Mononuclear cell (primary cell): Measurements from ENCODE around the gene ATPAF2. TPM values are rescaled to one million over a fixed set of nuclear protein-coding genes. Genes with fewer than 3 reads are reported as not detected.

Source experiments
- H3K27me3 ChIP-seq: 2 replicates; pipeline ENCODE4 v1.6.0; 2011; ENCODE audit warnings: low read length, control low read depth; ENCODE audit not compliant: insufficient read depth
- H3K4me1 ChIP-seq: 2 replicates; pipeline ENCODE4 v1.5.1; 2011; ENCODE audit warnings: mild to moderate bottlenecking, low read length, control low read depth; ENCODE audit not compliant: insufficient read depth
- H3K4me3 ChIP-seq: 2 replicates; pipeline ENCODE4 v1.5.1; 2011; ENCODE audit warnings: mild to moderate bottlenecking, low read length, moderate library complexity
- H3K9me3 ChIP-seq: 2 replicates; pipeline ENCODE4 v1.5.1; 2011; ENCODE audit warnings: low read depth, mild to moderate bottlenecking, control low read depth, low read length
- total RNA-seq: library from RNA; depleted of rRNA; stranded (reverse); fragments of >200 nt; gene quantifications from one replicate; pipeline ENCODE4 v1.2.3, GENCODE V29; 2012

Gene ATPAF2
- total RNA-seq, 1 donor, result 19.9 TPM

DNA sequence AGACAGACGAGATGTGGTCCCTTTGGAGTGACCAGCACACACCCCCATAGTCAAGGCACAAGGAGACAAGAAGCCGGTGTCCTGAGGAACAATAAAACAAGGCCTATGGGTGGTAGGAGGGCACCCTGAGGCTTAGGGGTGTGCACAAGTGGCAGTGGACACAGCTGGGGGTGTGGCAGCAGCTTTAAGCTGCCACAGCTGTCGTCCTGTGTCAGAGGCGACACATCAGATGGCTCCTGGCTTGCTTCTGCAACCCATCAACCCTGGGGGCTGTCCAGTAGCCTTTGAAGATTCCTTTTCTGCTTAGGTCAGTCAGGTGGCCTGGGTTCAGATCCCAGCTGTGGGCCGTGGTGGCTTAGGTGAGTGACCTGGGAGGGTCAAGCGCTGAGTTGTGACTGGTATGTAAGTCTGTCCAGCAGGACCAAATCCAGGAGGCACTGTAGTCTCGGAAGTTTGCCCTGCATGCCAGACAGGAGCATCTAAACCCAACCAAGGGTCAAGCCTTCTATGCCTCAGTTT is 50.5 kb downstream of the ATPAF2 start:
- Histone ChIP-seq H3K4me1 (no peaks in the 10 kb centered on the region), H3K27me3 (no peaks in the 10 kb centered on the region), H3K9me3 (no peaks in the 10 kb centered on the region), H3K4me3 (no peak overlapping the region)

DNA sequence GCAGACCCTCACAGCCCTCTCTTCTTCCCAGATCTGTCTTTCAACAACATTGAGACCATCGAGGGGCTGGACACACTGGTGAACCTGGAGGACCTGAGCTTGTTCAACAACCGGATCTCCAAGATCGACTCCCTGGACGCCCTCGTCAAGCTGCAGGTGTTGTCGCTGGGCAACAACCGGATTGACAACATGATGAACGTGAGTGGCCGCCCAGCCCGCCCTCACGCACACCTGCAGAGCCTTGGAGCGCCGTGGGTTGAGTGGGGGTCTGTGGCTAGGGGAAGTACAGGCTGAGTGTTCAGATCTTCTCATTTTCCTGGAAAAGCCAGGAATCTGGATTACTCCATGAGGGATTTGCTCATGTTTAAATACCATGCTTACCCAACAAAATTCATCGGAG is 51.1 kb downstream of the ATPAF2 start:
- Histone ChIP-seq H3K27me3 (no peaks in the 10 kb centered on the region), H3K4me3 (no peak overlapping the region), H3K4me1 (no peaks in the 10 kb centered on the region), H3K9me3 (no peaks in the 10 kb centered on the region)

DNA sequence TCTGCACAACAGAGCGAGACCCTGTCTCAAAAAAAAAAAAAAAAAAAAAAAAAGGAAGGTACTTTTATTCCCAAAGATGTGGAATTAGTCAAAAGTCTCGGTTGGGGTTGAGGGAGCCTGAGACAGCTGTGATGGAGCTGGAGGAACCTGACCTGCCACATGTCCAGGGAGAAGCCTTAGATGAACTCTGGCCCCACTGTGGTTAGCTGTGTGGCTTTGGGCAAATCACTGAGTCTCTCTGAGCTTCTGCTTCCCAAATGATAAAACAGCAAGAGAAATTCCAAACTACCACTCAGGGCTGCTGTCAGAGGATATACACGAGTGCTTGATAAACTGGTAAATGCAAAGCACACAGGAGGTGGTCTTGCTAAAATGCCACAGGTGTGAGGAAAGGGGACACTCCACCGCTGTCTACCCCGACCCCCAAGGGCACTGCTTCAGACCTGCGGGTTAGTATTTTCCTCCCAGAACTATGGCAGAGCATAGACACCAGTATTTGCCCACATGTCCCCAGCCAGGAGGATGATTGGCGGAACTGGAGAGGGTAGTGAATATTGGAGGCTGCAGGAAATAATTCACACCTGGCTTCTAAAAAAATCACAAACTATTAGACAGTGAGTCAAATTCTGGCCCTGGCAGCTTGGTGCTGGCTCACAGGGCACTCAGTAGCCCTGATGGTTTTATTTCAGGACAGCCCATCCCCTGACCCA is 51.6 kb downstream of the ATPAF2 start:
- no peaks in the 10 kb centered on the region for H3K27me3 ChIP-seq
- H3K9me3 ChIP-seq, result no peaks in the 10 kb centered on the region
- H3K4me1 ChIP-seq, result no peaks in the 10 kb centered on the region
- H3K4me3 ChIP-seq, result no peak overlapping the region

DNA sequence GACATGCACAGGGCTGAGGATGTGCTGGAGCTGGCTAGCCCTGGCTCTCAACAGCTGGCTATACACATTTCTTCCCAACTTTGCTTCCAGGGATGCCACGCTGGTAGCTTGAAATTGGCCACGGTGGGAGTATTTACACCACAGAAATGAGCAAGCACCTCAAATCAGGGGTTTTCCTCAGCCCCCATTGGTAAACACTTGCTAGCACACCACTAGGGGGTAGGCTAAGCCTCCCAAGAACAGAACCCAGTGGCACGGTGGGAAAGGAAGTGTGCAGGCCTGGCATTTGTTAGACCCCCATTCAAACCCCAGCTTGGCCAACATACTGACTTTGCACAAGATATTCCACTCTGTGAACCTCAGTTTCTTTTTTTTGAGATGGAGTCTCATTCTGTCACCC is 53.4 kb downstream of the ATPAF2 start:
- Histone ChIP-seq H3K4me1 (no peaks in the 10 kb centered on the region), H3K4me3 (no peak overlapping the region), H3K9me3 (no peaks in the 10 kb centered on the region), H3K27me3 (no peaks in the 10 kb centered on the region)

DNA sequence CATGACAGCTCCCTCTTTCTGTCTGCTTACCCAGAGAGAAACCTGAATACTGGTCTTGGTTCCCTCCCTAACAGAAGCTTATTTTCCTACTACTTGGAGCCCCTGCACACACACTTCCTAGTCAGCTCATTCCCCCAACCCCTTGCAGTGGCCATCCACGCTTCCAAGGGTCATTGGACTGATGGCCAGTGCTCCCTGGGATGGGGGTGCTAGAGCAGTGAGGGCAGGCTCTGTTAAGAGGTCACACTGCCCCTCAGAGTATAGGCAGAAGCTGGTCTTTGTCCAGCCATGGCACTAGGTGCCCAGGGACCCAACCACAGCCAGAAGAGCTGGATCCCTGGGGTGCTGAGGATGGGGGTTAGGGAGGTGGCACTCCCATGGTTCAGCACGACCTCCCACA is 53.8 kb downstream of the ATPAF2 start:
- Histone ChIP-seq H3K4me1 (no peaks in the 10 kb centered on the region), H3K4me3 (no peak overlapping the region), H3K27me3 (no peaks in the 10 kb centered on the region), H3K9me3 (no peaks in the 10 kb centered on the region)

DNA sequence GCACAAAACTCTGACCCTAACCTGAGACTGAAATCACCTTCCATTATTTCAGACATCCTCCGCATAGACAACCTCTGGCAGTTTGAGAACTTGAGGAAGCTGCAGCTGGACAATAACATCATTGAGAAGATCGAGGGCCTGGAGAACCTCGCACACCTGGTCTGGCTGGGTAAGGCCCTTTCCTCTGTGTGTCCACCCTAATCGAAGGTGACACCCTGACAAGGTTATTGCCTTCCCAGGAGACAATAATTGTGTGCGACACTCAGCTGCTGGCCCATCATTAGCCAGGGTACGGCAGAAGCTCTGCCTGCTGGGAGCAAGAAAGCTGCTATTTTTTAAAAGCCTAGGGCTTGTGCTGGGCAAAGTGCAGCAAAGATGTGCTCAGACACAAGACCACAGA is 55.2 kb downstream of the ATPAF2 start:
- no peak overlapping the region for H3K4me3 ChIP-seq
- H3K27me3 ChIP-seq, result no peaks in the 10 kb centered on the region
- peaks cover 9% of the 10 kb centered on the region for H3K4me1 ChIP-seq
- H3K9me3 ChIP-seq, result no peaks in the 10 kb centered on the region

DNA sequence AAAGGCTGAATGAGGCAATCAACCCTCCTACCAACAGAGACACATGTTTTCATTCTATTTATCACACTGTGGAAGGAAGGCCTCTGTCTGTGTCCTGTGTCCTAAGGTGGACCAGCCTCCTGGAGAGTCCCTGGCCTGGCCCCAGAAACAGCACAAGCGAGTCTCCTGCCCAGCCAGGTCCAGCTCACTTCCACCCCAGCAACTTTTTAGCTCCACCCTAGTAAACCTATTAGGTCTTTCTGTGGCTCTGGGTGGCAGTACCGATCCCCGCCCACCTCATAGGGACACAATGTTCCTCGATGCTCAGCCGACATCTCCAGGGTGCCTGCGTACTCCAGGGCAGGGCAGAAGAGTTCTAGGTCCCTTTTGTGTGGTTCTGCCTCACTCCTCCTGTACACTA is 55.6 kb downstream of the ATPAF2 start:
- H3K4me1 ChIP-seq, result peaks cover 13% of the 10 kb centered on the region
- no peak overlapping the region for H3K4me3 ChIP-seq
- no peaks in the 10 kb centered on the region for H3K9me3 ChIP-seq
- H3K27me3 ChIP-seq, result no peaks in the 10 kb centered on the region

DNA sequence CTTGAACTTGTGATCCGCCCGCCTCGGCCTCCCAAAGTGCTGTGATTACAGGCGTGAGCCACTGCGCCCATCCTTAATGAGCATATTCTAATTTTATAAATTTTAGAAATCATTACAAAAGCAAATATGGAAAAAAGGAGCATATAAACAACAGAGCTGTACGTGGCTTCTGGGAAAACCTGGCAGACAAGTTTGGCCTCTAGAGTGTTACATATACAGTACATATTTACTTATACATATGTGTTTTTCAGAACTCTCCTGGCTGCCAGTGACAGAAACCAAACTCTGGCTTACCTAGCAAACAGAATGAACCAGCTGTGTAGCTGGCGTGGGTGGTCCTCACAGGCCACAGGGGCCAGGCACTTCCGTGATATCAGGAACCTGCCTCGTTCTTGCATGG is 56.2 kb downstream of the ATPAF2 start:
- Histone ChIP-seq H3K4me1 (peaks cover 15% of the 10 kb centered on the region), H3K27me3 (no peaks in the 10 kb centered on the region), H3K4me3 (no peak overlapping the region), H3K9me3 (no peaks in the 10 kb centered on the region)

DNA sequence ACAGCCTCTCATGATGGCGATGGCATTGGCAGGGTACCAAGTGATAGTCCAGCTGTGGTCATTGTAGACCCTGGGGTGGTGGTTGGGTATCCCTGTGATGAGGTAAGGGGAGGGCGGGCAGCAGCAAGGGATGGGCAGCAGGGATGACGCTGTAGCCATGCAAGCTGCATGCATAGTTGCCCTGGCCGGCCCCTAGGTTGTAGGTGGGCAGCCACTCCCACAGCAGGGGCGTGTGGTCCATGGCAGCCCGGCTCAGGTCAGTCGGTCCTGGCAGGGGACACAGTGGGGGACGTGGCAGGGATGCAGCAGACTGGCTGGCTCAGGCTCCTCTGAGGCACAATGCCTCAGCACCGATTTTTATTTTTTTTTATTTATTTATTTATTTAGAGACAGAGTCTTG is 57.6 kb downstream of the ATPAF2 start:
- Histone ChIP-seq H3K4me3 (no peak overlapping the region), H3K4me1 (peaks cover 23% of the 10 kb centered on the region), H3K27me3 (no peaks in the 10 kb centered on the region), H3K9me3 (no peaks in the 10 kb centered on the region)

DNA sequence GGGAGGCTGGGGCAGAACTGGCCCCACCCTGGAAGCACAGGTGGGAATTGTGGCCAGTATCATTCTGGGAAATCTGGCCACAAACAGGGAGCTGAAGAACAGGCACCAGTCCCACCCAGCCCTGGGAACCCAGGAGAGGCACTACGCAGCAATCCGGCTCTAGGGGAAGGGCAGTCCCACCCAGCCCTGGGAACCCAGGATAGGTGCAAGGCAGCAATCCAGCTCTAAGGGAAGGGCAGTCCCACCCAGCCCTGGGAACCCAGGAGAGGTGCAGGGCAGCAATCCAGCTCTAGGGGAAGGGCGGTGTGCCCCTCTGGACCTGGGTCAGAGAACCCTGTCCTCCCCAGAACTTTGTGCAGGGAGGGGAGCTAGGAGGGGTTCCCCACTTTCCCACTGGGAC is 59.2 kb downstream of the ATPAF2 start:
- H3K27me3 ChIP-seq, result no peaks in the 10 kb centered on the region
- H3K4me1 ChIP-seq, result peaks cover 38% of the 10 kb centered on the region
- no peak overlapping the region for H3K4me3 ChIP-seq
- no peaks in the 10 kb centered on the region for H3K9me3 ChIP-seq

DNA sequence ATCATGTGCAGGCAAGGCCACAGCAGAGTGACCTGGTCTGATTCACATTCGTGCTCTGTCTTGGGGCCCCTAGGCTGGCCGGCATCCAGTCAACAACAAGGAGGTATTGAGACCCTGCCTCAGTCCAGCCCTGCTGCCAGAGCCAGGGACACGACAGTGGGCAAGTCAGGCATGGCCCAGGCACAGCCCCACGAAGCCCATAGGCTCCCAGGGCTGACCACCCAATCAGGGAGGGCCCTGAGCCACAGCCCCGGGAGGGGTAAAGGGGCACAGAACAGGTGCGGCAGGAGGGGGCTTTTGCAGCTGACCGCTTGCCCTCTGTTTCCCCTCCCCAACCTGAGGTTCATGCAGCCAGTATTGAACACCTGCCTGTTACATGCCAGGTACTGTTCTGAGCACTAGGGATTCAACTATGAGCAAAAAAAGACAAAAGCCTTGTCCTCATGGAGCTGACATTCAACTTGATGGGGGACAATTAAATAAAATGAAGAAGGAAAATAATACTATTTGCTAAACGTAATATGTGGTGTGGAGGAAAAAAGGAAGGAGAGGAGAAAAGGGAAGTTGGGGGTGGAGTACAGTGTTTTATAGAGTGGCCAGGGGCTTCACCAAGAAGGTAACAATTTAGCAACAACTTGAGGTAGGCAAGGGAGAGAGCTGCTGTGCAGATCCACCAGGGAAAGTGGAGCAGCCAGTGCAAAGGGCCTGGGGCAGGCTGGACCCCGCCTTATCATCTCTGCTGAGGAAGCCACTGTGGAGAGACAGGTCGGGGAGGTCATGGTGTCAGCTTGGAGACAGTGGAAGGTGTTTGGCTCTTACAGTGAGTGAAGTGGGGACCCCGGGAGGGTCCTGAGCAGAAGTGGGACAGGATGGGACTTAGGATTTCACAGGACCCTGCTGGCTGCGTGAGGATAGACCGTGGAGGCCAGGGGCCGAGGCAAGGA is 60.2 kb downstream of the ATPAF2 start:
- H3K9me3 ChIP-seq, result no peaks in the 10 kb centered on the region
- H3K27me3 ChIP-seq, result no peaks in the 10 kb centered on the region
- H3K4me1 ChIP-seq, result peaks cover 48% of the 10 kb centered on the region
- no peak overlapping the region for H3K4me3 ChIP-seq

DNA sequence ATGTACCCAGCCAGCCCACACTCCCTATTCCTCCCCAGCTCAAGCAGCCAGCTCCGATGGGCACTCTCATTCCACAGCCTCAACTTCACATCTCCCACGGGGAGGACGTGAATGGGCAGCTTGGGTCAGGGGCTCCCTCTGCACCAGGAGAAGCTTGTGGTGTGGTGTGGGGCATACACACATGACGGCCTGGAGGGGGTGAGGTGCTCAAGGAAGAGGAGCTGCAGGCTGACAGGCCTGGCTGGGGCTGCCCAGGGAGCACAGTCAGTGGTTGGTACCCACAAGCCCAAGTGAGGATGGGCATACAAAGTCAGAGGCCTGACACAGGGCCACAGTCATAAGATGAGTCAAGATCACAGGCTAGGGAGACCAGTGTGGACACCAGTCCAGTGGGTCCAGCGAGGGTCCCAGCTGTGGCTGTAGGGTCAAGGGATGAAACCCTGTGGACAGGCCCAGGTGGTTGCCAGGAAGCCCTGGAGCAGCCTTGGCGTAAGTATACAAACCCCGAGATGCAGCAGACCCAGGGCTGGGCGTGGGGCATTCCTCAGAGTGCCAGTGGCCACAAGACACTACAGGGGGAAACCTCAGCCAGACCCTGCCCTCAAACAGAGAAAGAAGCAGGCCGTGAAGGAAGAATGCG is 61.9 kb downstream of the ATPAF2 start:
- Histone ChIP-seq H3K4me1 (peaks cover 56% of the 10 kb centered on the region), H3K9me3 (no peaks in the 10 kb centered on the region), H3K27me3 (no peaks in the 10 kb centered on the region), H3K4me3 (no peak overlapping the region)

DNA sequence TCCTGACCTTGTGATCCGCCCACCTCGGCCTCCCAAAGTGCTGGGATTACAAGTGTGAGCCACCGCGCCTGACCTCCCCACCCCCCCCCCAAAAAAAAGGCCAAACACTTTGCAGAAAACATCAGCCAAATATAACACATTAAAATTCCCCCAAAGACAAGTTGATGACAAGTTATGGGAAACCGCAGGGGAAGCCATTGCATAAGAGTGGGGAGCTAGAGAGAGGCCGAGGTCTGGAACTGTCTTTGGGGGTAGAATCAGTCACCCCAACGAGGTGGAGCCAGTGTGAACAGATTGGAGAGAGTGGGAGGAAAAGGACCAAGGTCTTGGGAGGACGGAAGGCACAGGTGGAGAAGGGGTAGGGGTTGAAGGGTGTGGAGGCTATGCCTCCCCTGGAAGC is 63.5 kb downstream of the ATPAF2 start:
- Histone ChIP-seq H3K4me3 (no peak overlapping the region), H3K27me3 (no peaks in the 10 kb centered on the region), H3K9me3 (no peaks in the 10 kb centered on the region), H3K4me1 (peaks cover 70% of the 10 kb centered on the region)

DNA sequence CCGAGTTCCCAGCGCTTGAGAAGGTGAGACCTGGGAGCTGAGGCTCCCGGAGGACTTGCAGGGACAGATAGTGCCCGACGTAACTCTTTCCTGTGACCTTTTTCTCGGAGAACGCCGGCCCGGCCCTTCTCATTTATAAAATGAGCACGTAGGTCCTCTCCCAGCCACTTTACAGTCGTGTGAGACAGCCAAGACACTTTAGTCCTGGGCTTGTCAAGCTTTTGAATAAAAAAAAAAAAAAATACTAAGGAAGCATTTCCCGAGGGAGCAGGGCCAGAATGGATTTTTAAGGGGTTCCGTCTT is 66.1 kb downstream of the ATPAF2 start:
- no peaks in the 10 kb centered on the region for H3K27me3 ChIP-seq
- H3K4me3 ChIP-seq, result peak overlapping the region; percentile 25
- peaks cover 58% of the 10 kb centered on the region for H3K4me1 ChIP-seq
- H3K9me3 ChIP-seq, result no peaks in the 10 kb centered on the region
